GM12891 (cell line): ENCODE measurements around the gene CLDN10.

Source experiments
- PAX5 ChIP-seq: IDR thresholded peaks from 2 replicates; pipeline ENCODE4 v1.6.1; 2011; ENCODE audit warnings: low read length, moderate library complexity, mild to moderate bottlenecking; ENCODE audit not compliant: insufficient read depth, severe bottlenecking
- POLR2A ChIP-seq: IDR thresholded peaks from 2 replicates; pipeline ENCODE4 v1.6.1; 2011; ENCODE audit warnings: low read depth, low read length, control low read depth
- POLR2AphosphoS5 ChIP-seq: IDR thresholded peaks from 2 replicates; pipeline ENCODE4 v1.6.1; 2011; ENCODE audit warnings: low read depth, low read length, control low read depth
- POU2F2 ChIP-seq: IDR thresholded peaks from 2 replicates; pipeline ENCODE4 v1.6.1; 2011; ENCODE audit warnings: low read depth, mild to moderate bottlenecking, control low read depth, low read length, moderate library complexity
- SPI1 ChIP-seq: IDR thresholded peaks from 2 replicates; pipeline ENCODE4 v1.6.1; 2011; ENCODE audit warnings: low read depth, low read length, control low read depth
- TAF1 ChIP-seq: IDR thresholded peaks from 2 replicates; pipeline ENCODE4 v1.6.1; 2011; ENCODE audit warnings: low read depth, low read length, control low read depth

- TF ChIP-seq TAF1: no peak
- TF ChIP-seq POLR2AphosphoS5: no peak
- TF ChIP-seq PAX5: peak; percentile 51
- TF ChIP-seq SPI1: no peak
- TF ChIP-seq POLR2A: no peak
- TF ChIP-seq POU2F2: no peak
These were observed 26.8 kb downstream of the CLDN10 start for GRCh38 chr13:95579303-95579702.
